Loucy (cell line): ENCODE results near the gene NUDT3.

ENCODE experiments used
- H2AFZ ChIP-seq: fragments of 200-600 bp; sonication (generic); 2 replicates; pipeline ENCODE4 v1.6.0; 2016; ENCODE audit warnings: antibody characterized with exemption, mild to moderate bottlenecking, low read length, moderate library complexity
- H3F3A ChIP-seq: fragments of 200-600 bp; 2 replicates; pipeline ENCODE4 v1.6.0; 2016; ENCODE audit warnings: antibody characterized with exemption, low read depth, mild to moderate bottlenecking
- H3K27me3 ChIP-seq: fragments of 200-600 bp; sonication (generic); 2 replicates; pipeline ENCODE4 v1.6.1; 2014; ENCODE audit warnings: low read length, mild to moderate bottlenecking; ENCODE audit not compliant: insufficient read depth, poor library complexity, severe bottlenecking
- H3K36me3 ChIP-seq: fragments of 200-600 bp; sonication (generic); 2 replicates; pipeline ENCODE4 v1.6.1; 2016; ENCODE audit warnings: low read length; ENCODE audit not compliant: insufficient read depth
- H3K4me1 ChIP-seq: fragments of 200-600 bp; sonication (generic); 2 replicates; pipeline ENCODE4 v1.5.1; 2014; ENCODE audit warnings: low read length, mild to moderate bottlenecking; ENCODE audit not compliant: insufficient read depth, poor library complexity, severe bottlenecking
- H3K4me2 ChIP-seq: fragments of 200-600 bp; sonication (generic); 2 replicates; pipeline ENCODE4 v1.6.0; 2014; ENCODE audit warnings: antibody characterized with exemption, low read length, low read depth, mild to moderate bottlenecking; ENCODE audit not compliant: poor library complexity, severe bottlenecking
- H3K4me3 ChIP-seq: fragments of 200-600 bp; sonication (generic); 2 replicates; pipeline ENCODE4 v1.5.1; 2014; ENCODE audit warnings: low read length, mild to moderate bottlenecking, mixed read lengths; ENCODE audit not compliant: poor library complexity, severe bottlenecking
- H3K79me2 ChIP-seq: fragments of 200-600 bp; sonication (generic); 2 replicates; pipeline ENCODE4 v1.6.1; 2014; ENCODE audit warnings: low read length; ENCODE audit not compliant: insufficient read depth
- H3K9ac ChIP-seq: fragments of 200-600 bp; sonication (generic); 2 replicates; pipeline ENCODE4 v1.6.0; 2014; ENCODE audit warnings: mild to moderate bottlenecking, low read depth, low read length, moderate library complexity; ENCODE audit not compliant: poor library complexity, severe bottlenecking
- H3K9me2 ChIP-seq: fragments of 200-600 bp; sonication (generic); replicated peaks from 2 replicates; pipeline ENCODE4 v1.6.1; 2016; ENCODE audit warnings: low read depth, low read length, mixed read lengths
- H3K9me3 ChIP-seq: fragments of 200-600 bp; sonication (generic); 2 replicates; pipeline ENCODE4 v1.6.1; 2014; ENCODE audit warnings: mild to moderate bottlenecking, antibody characterized with exemption, low read length, low read depth; ENCODE audit not compliant: insufficient read depth
- H4K20me1 ChIP-seq: fragments of 200-600 bp; sonication (generic); 2 replicates; pipeline ENCODE4 v1.6.0; 2014; ENCODE audit warnings: antibody characterized with exemption, low read length, mild to moderate bottlenecking; ENCODE audit not compliant: insufficient read depth, poor library complexity, severe bottlenecking
- EZH2phosphoT487 ChIP-seq: fragments of 200-600 bp; IDR thresholded peaks from 2 replicates; pipeline ENCODE4 v1.6.1; 2018; ENCODE audit warnings: antibody characterized with exemption, mild to moderate bottlenecking, moderate library complexity, borderline replicate concordance
- TF ChIP-seq, protein P1 (sequence below): fragments of 200-600 bp; sonication (generic); conservative IDR thresholded peaks from 2 replicates; pipeline ENCODE4 v1.5.1; 2014; ENCODE audit warnings: mild to moderate bottlenecking, antibody characterized with exemption, low read length

The NUDT3 gene

GRCh38 chr6:34322732-34323131 is 69.7 kb downstream of the NUDT3 start:
- Histone ChIP-seq H4K20me1 (no peaks in the 10 kb centered on the region), H3F3A (no peaks in the 10 kb centered on the region), H3K4me1 (peaks cover 3% of the 10 kb centered on the region), H3K79me2 (peaks cover 10% of the 10 kb centered on the region; the same call in 1 of the 2 replicates), H3K9me2 (no peaks in the 10 kb centered on the region), H3K9me3 (no peaks in the 10 kb centered on the region), H3K4me2 (no peak overlapping the region), H3K9ac (no peak overlapping the region), H3K36me3 (no peaks in the 10 kb centered on the region), H3K27me3 (no peaks in the 10 kb centered on the region), H3K4me3 (no peak overlapping the region), H2AFZ (no peak overlapping the region)
- no peak for TF ChIP-seq EZH2phosphoT487
- TF ChIP-seq, protein P1, sequence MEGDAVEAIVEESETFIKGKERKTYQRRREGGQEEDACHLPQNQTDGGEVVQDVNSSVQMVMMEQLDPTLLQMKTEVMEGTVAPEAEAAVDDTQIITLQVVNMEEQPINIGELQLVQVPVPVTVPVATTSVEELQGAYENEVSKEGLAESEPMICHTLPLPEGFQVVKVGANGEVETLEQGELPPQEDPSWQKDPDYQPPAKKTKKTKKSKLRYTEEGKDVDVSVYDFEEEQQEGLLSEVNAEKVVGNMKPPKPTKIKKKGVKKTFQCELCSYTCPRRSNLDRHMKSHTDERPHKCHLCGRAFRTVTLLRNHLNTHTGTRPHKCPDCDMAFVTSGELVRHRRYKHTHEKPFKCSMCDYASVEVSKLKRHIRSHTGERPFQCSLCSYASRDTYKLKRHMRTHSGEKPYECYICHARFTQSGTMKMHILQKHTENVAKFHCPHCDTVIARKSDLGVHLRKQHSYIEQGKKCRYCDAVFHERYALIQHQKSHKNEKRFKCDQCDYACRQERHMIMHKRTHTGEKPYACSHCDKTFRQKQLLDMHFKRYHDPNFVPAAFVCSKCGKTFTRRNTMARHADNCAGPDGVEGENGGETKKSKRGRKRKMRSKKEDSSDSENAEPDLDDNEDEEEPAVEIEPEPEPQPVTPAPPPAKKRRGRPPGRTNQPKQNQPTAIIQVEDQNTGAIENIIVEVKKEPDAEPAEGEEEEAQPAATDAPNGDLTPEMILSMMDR, result no peak

GRCh38 chr6:34321821-34322220 is 70.6 kb downstream of the NUDT3 start:
- Histone ChIP-seq H3K9me2 (no peaks in the 10 kb centered on the region), H3K4me1 (peaks cover 3% of the 10 kb centered on the region), H3F3A (no peaks in the 10 kb centered on the region), H3K9ac (no peak overlapping the region), H3K27me3 (no peaks in the 10 kb centered on the region), H3K4me2 (no peak overlapping the region), H3K36me3 (no peaks in the 10 kb centered on the region), H2AFZ (no peak overlapping the region), H3K4me3 (no peak overlapping the region), H4K20me1 (no peaks in the 10 kb centered on the region), H3K79me2 (peaks cover 10% of the 10 kb centered on the region; the same call in 1 of the 2 replicates), H3K9me3 (no peaks in the 10 kb centered on the region)
- no peak for TF ChIP-seq EZH2phosphoT487
- TF ChIP-seq, protein P1, result no peak

DNA sequence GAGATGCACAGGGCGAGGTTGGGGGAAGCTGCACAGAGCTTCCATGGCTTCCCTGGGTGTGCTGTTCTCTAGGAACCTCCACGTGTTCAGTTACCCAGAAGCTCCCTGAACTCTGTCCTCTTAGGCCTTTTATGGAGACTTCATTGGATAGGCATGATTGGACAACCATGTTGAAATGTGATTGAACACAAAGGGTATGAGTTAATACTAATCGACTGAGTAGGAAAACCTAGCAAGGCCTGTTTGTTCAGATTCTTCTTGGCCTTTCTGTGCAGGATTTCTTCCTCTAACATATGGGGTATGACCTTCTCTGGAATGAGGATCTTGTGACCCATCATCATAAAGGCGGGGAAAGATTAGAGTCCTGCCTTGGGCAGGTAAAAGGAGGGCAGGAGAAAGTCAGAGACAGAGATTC is 73.0 kb downstream of the NUDT3 start:
- H3K36me3 ChIP-seq, result no peaks in the 10 kb centered on the region
- no peak overlapping the region for H3K4me3 ChIP-seq
- no peaks in the 10 kb centered on the region for H3F3A ChIP-seq
- no peak overlapping the region for H3K9ac ChIP-seq
- H3K79me2 ChIP-seq, result peaks cover 21% of the 10 kb centered on the region; the same call in 1 of the 2 replicates
- H2AFZ ChIP-seq, result no peak overlapping the region
- H3K9me2 ChIP-seq, result no peaks in the 10 kb centered on the region
- no peaks in the 10 kb centered on the region for H3K9me3 ChIP-seq
- no peak for TF ChIP-seq EZH2phosphoT487
- TF ChIP-seq, protein P1, result no peak
- H3K27me3 ChIP-seq, result no peaks in the 10 kb centered on the region
- peaks cover 3% of the 10 kb centered on the region for H4K20me1 ChIP-seq
- peaks cover 10% of the 10 kb centered on the region for H3K4me1 ChIP-seq
- no peak overlapping the region for H3K4me2 ChIP-seq
